Measurements from ENCODE around the gene PAFAH1B1. TPM values are rescaled to one million over a fixed set of nuclear protein-coding genes. Genes with fewer than 3 reads are reported as not detected.
A peak's percentile ranks its signal among the peaks of the same experiment; 100 is the strongest.

Gene PAFAH1B1
- total and polyA plus RNA-seq, 2 donors (not counting 1 experiment from before 2014, with no cell fraction given): 41.4 to 170 TPM

GRCh38 chr17:2710071-2710802, 116.8 kb downstream of the PAFAH1B1 start:
- TF ChIP-seq EZH2 (IDR thresholded peaks at IDR 0.05; ENCODE audit: borderline replicate concordance, insufficient read depth, low read depth, low read length, poor library complexity, severe bottlenecking) (no peak), CTCF (IDR thresholded peaks at IDR 0.05) (no peak)
- Histone ChIP-seq H3K79me2 (ENCODE audit: control insufficient read depth, insufficient read depth, low read length) (peaks cover 67% of the 10 kb centered on the region), H3K4me3 (ENCODE audit: control extremely low read depth in 1 of 5, extremely low read depth in 1 of 5, insufficient read depth in 1 of 5, low read depth in 2 of 5, low read length in 4 of 5) (peak overlapping the region; percentile 21 to 95 (median 58)), H3K4me2 (replicated peaks; ENCODE audit: low read depth, low read length, poor library complexity, severe bottlenecking) (peak overlapping the region; percentile 95), H3K36me3 (replicated peaks in 1 of 2; ENCODE audit: control extremely low read depth in 1 of 2, control insufficient read depth in 1 of 2, extremely low read depth in 1 of 2, insufficient read depth in 2 of 2, low read length in 1 of 2) (no peaks in the 10 kb centered on the region), H3K4me1 (ENCODE audit: control insufficient read depth in 2 of 2, insufficient read depth in 2 of 2, low read length in 2 of 2) (peaks cover 29 to 50% of the 10 kb centered on the region in 2 donors), H4K20me1 (ENCODE audit: control insufficient read depth, insufficient read depth, low read length, poor library complexity, severe bottlenecking) (peaks cover 59% of the 10 kb centered on the region), H2AFZ (ENCODE audit: insufficient read depth, low read depth, low read length, poor library complexity, severe bottlenecking) (peak overlapping the region; percentile 99), H3K27ac (ENCODE audit: low read length in 2 of 2) (peak overlapping the region in 1 of 2 donors; percentile 42), H3K27me3 (replicated peaks in 1 of 4; ENCODE audit: control extremely low read depth in 1 of 4, control insufficient read depth in 3 of 4, insufficient read depth in 4 of 4, low read length in 3 of 4) (no peaks in the 10 kb centered on the region), H3K9me3 (ENCODE audit: control extremely low read depth in 1 of 3, control insufficient read depth in 2 of 3, insufficient read depth in 1 of 3, low read length in 2 of 3) (no peaks in the 10 kb centered on the region), H3K9ac (ENCODE audit: low read length) (peak overlapping the region; percentile 83)
- H3K4me1 Mint-ChIP-seq: peaks cover 48% of the 10 kb centered on the region
- CTCF ChIA-PET: interaction anchor here (0.8 to 0.9 kb wide), 2 partner anchors 76 to 302 kb away, joined by 3 read pairs; no protein-coding TSS in a partner anchor
- peak overlapping the region; percentile 93 for H3K4me3 Mint-ChIP-seq
- no peaks in the 10 kb centered on the region for H3K9me3 Mint-ChIP-seq (ENCODE audit: insufficient read depth)
- intact Hi-C loops (cut with micrococcal nuclease): loop anchor here (5.0 kb wide), 2 partner anchors 117 to 373 kb away; partner anchors contain the start of genes SGSM2 and TSR1
- ATAC-seq (ENCODE audit: low read depth): no peak
- POLR2A ChIA-PET: interaction anchor here (0.6 kb wide), 1 partner anchor 1503 kb away, joined by 3 read pairs; no protein-coding TSS in a partner anchor
- no peaks in the 10 kb centered on the region for H3K27me3 Mint-ChIP-seq
- 53% methylated on average over 16 of the region's 16 CpGs for WGBS (ENCODE audit: insufficient coverage)
- no peak for DNase-seq
- H3K27ac Mint-ChIP-seq: peak overlapping the region; percentile 90

Data from B cell (primary cell).